ENCODE measurements around the gene CMTM3. TPM values are rescaled to one million over a fixed set of nuclear protein-coding genes. Genes with fewer than 3 reads are reported as not detected.

Gene CMTM3
- total and polyA plus RNA-seq, 2 of the 4 experiments (the other 2 are of a cell fraction), result 4.5 to 35.5 TPM

DNA sequence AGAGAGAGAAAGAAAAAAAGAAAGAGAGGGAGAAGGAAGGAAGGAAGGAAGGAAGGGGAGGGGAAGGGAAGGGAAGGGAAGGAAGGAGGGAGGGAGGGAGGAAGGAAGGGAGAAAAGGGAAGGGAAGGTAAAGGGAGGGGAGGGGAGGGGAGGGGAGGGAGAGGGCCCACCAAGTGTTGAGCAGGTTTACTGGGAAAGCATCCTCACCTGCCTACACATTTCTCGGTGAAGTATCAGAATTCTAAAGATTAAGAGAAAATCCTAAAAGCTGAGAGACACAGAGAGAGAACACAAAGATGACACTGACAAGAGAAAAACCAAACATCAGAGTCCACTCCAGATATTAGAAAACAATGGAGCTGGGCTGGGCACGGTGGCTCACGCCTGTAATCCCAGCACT lies 12.3 kb upstream of the CMTM3 start:
- dilution Hi-C loops (cut with HindIII; ENCODE audit: low sequenced_read_pairs, unreplicated experiment), result no loop called here

More for the DNA sequence above, 12.3 kb upstream of the CMTM3 start:
- Histone ChIP-seq H3K4me3 (ENCODE audit: insufficient read depth, low read depth, low read length) (no peak overlapping the region), H3K18ac (ENCODE audit: low read depth, low read length) (no peak overlapping the region), H3K79me1 (ENCODE audit: low read depth in 1 of 2, low read length in 2 of 2) (no peaks in the 10 kb centered on the region), H3K9me1 (ENCODE audit: insufficient read depth, low read length) (no peaks in the 10 kb centered on the region), H2BK120ac (ENCODE audit: low read depth, low read length) (no peak overlapping the region), H4K8ac (ENCODE audit: low read depth in 2 of 2, low read length in 2 of 2) (no peak overlapping the region), H3K4me1 (ENCODE audit: control insufficient read depth, insufficient read depth, low read length) (no peaks in the 10 kb centered on the region), H2AK5ac (ENCODE audit: low read depth, low read length) (no peak overlapping the region), H3K4ac (ENCODE audit: low read depth, low read length) (no peak overlapping the region), H3K14ac (replicated peaks; ENCODE audit: low read depth, low read length) (no peak overlapping the region), H3K9ac (ENCODE audit: low read depth, low read length) (no peak overlapping the region), H3K27me3 (ENCODE audit: control insufficient read depth, insufficient read depth, low read length) (peaks cover 36% of the 10 kb centered on the region), H3K36me3 (ENCODE audit: control insufficient read depth, insufficient read depth, low read length) (no peaks in the 10 kb centered on the region), H2BK15ac (ENCODE audit: low read depth, low read length) (no peak overlapping the region), H3K9me3 (ENCODE audit: control insufficient read depth, insufficient read depth, low read length) (peaks cover 8% of the 10 kb centered on the region), H3K4me2 (ENCODE audit: low read depth, low read length) (no peak overlapping the region), H4K5ac (ENCODE audit: low read depth, low read length) (no peak overlapping the region), H3K27ac (ENCODE audit: insufficient read depth, low read length) (no peak overlapping the region), H3K23ac (ENCODE audit: low read depth, low read length) (no peak overlapping the region), H2AK9ac (replicated peaks; ENCODE audit: low read depth, low read length, poor library complexity) (no peak overlapping the region), H2BK20ac (ENCODE audit: low read depth, low read length) (no peak overlapping the region), H3K56ac (ENCODE audit: extremely low read depth, insufficient read depth, low read length) (no peak overlapping the region), H2AFZ (replicated peaks; ENCODE audit: low read length, poor library complexity) (no peak overlapping the region), H2BK5ac (ENCODE audit: low read depth, low read length, poor library complexity, severe bottlenecking) (no peak overlapping the region), H4K20me1 (ENCODE audit: insufficient read depth, low read length) (no peaks in the 10 kb centered on the region), H4K91ac (ENCODE audit: insufficient read depth, low read depth, low read length) (no peak overlapping the region)
- no CpG with 5 or more reads among the region's 3 CpGs for WGBS, 2 experiments (ENCODE audit: extremely low coverage in 2 of 2, insufficient read length in 1 of 2)
- POLR2A ChIA-PET (ENCODE audit: unreplicated experiment), result no interaction called here
- no peak for ATAC-seq (ENCODE audit: low read depth)
- CTCF ChIA-PET, result no interaction called here
- no peak for DNase-seq
- intact Hi-C loops (cut with micrococcal nuclease) (no loop called here), in situ Hi-C loops (cut with MboI; ENCODE audit: low sequenced_read_pairs) (no loop called here)
- no TSS peak for BruUV-seq (replicated peaks)
- TF ChIP-seq, protein P1, sequence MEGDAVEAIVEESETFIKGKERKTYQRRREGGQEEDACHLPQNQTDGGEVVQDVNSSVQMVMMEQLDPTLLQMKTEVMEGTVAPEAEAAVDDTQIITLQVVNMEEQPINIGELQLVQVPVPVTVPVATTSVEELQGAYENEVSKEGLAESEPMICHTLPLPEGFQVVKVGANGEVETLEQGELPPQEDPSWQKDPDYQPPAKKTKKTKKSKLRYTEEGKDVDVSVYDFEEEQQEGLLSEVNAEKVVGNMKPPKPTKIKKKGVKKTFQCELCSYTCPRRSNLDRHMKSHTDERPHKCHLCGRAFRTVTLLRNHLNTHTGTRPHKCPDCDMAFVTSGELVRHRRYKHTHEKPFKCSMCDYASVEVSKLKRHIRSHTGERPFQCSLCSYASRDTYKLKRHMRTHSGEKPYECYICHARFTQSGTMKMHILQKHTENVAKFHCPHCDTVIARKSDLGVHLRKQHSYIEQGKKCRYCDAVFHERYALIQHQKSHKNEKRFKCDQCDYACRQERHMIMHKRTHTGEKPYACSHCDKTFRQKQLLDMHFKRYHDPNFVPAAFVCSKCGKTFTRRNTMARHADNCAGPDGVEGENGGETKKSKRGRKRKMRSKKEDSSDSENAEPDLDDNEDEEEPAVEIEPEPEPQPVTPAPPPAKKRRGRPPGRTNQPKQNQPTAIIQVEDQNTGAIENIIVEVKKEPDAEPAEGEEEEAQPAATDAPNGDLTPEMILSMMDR (conservative IDR thresholded peaks at IDR 0.05; ENCODE audit: low read depth, low read length), result no peak
- TF ChIP-seq BHLHE40 (IDR thresholded peaks at IDR 0.05; ENCODE audit: low read depth, low read length), result no peak
- no peak for TF ChIP-seq RAD21 (IDR thresholded peaks at IDR 0.05; ENCODE audit: low read length)
- TF ChIP-seq POLR2A (IDR thresholded peaks at IDR 0.05; ENCODE audit: low read depth, low read length), result no peak
- no peak for TF ChIP-seq CEBPB (IDR thresholded peaks at IDR 0.05; ENCODE audit: low read depth, low read length)
- TF ChIP-seq SMC3 (IDR thresholded peaks at IDR 0.05; ENCODE audit: low read depth, low read length), result no peak
- TF ChIP-seq MAFK (IDR thresholded peaks at IDR 0.05; ENCODE audit: low read depth, low read length), result no peak
- TF ChIP-seq, protein P2, sequence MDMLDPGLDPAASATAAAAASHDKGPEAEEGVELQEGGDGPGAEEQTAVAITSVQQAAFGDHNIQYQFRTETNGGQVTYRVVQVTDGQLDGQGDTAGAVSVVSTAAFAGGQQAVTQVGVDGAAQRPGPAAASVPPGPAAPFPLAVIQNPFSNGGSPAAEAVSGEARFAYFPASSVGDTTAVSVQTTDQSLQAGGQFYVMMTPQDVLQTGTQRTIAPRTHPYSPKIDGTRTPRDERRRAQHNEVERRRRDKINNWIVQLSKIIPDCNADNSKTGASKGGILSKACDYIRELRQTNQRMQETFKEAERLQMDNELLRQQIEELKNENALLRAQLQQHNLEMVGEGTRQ (IDR thresholded peaks at IDR 0.05; ENCODE audit: low read depth, low read length), result no peak
- TF ChIP-seq RFX5 (IDR thresholded peaks at IDR 0.05; ENCODE audit: low read depth, low read length), result no peak
- no peak for TF ChIP-seq MAZ (IDR thresholded peaks at IDR 0.05; ENCODE audit: borderline replicate concordance, low read depth, low read length)
- TF ChIP-seq NFE2L2 (IDR thresholded peaks at IDR 0.05; ENCODE audit: low read depth, low read length), result no peak
- no peak for TF ChIP-seq MXI1 (IDR thresholded peaks at IDR 0.05; ENCODE audit: borderline replicate concordance, low read depth, low read length)
- no peak for TF ChIP-seq FOS (IDR thresholded peaks at IDR 0.05; ENCODE audit: low read depth, low read length)
- no peak for TF ChIP-seq CHD1 (IDR thresholded peaks at IDR 0.05; ENCODE audit: low read depth, low read length)
- TF ChIP-seq, protein P3, sequence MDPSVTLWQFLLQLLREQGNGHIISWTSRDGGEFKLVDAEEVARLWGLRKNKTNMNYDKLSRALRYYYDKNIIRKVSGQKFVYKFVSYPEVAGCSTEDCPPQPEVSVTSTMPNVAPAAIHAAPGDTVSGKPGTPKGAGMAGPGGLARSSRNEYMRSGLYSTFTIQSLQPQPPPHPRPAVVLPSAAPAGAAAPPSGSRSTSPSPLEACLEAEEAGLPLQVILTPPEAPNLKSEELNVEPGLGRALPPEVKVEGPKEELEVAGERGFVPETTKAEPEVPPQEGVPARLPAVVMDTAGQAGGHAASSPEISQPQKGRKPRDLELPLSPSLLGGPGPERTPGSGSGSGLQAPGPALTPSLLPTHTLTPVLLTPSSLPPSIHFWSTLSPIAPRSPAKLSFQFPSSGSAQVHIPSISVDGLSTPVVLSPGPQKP (IDR thresholded peaks at IDR 0.05; ENCODE audit: borderline replicate concordance, low read depth, low read length), result no peak
- no peak for TF ChIP-seq RCOR1 (IDR thresholded peaks at IDR 0.05; ENCODE audit: insufficient replicate concordance, low read length)
